Measurements from ENCODE around the gene PRR35.

Gene PRR35

DNA sequence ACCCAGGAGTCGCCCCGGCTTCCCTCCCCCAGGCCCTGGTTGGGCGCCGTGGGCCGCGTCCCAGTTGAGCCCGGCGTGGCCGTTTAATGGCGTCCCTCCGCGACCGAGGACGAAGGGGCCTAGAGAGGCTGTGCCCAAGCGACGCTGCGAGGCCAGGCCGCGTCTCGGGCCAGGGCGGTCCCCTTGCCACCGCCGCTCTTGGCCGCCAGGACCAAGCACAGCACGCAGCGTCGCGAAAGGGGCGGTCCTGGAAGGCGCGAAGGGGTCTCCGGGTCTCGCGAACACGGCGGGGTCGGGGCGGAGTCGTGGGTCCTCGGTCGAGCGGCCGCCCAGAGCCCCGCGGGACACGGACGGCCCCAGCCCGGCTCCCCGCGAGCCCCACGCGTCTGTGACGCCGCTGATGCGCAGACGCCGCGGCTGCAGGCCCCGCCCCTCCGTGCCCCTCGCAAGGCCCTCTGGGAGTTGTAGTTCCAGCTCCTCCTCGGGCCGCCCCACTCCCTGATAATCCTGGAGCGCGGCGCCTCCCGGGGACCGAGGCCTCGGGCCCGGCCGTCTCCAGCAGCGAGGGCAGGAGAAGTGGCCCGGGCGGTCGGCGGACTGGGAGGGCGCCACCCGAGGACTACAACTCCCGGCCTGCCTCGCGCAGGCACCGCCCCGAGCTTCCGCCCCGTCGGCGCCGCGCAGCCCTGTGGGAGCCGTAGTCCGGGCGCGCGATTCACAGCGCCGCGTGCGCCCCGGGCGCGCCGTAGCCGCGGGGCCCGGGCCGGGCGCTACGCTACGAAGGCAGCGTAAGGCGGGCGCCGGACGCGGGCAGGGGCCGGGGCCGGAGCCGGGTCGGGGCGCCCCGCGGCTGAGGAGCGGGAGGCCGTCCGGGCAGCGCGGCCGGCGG lies 32.9 kb upstream of the PRR35 start, which contains the start of gene CAPN15:
CAPN15 (plus strand) TSS at position 698 of the 889 bp plus-strand sequence. CDS start 19,127 bp downstream, outside the sequence.
- FAIRE-seq: no peak

DNA sequence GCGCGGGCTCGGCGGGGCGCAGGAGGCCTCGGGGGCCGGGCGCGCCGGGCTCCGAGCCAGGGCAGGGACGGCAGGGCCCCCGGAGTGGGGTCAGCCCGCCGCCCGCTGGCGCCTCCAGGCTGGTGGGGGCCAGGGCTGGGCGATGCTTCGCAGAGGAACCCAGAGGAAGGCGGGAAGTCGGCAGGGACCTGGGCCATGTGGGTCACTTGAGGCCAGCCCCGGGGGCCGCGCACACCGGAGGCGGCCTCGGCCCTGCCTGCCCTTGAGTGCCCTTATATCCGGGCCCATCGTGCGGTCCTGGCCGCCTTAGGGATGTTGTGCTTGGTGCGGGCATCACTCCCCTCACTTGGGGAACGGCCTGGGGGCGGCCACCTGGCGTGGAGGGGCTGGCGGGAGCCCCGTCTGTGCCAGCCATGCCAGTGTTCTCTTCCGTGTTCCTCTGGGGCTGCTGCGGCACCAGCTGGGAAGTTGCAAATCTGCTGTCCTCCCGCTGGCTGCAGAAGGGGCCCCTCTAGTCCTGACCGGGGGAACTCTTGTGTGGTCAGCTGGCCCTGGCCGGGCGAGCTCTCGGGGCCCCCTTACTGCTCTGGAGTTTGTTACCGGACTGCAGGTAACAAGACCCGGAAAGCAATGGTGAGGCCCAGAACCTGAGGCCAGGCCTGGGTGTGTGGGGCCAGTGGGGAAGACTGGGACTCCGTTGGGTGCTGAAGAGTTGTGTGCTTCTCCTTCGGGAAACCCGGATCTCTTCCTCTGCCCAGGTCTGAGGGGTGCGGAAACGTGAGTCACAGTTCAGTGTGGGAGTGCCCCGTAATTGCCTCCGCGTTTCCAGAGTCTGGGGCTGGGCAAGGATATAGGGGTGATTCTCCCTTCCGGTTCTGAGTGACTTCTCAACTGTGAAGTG lies 31.8 kb upstream of the PRR35 start:
- FAIRE-seq (no peak), DNase-seq (ENCODE audit: low spot score) (no peak)

More for the DNA sequence above, 32.9 kb upstream of the PRR35 start, which contains the start of gene CAPN15:
- DNase-seq (ENCODE audit: low spot score): peak; percentile 92

DNA sequence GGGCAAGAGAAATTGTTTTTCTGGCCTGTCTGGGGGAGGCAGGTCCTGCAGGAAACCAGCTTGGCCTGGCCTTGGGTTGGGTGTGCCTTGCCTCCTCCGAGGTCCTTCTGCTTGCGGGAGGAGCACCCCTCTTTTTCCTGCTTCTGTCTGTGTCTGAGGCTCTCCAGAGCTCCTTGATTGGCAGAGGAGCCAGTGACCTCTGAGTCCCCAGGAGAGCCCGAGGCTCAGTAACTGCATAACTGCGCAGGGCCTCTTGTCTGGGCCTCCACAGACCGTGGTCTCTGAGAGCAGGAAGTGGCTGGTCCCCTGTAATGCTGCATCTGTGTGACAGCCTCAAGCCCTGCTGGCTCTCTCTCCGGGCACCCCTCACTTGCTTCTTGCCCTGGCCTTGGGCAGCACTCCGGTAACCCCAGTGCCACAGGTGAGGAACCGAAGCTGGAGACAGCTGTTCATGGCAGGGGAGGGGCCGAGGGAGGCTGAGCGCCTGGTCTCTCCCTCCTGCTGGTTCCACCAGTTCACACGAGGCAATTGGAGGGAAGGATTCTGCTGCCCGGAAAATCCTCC lies 31.1 kb upstream of the PRR35 start:
- FAIRE-seq (no peak), DNase-seq (ENCODE audit: low spot score) (no peak)

DNA sequence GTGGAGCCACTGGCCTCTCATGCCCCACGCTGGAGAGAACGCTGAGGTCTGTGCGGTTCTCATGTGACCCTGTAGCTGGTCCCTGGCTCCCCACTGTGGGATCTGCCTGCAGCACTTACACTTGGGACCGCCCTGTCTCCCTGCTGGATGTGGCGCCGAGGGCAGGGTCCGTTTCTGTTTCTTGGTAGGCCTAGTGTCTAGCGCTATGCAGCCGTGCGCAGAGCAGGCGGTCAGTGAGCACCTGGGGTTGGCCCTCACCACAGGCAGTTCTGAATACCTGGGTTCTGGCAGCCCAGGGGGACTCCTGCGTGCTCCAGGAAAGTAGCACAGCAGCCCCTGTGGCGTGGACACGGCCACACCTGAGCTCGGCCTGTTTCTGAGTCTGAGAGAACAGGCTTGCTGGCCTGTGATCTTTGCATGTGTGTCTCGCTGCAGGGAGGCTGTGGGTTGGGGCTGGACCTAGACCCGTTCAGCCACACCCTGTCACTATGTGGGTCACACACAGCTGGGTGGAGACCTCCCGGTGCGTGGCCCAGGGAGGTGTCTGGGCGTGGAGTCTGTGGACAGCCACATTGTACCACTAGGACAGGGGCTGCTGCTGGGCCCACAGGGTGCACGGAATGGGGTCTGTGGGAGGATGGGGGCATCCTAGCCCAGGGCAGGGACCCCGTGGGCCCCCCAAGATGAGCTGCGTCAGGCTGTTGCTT lies 29.9 kb upstream of the PRR35 start:
- no peak for FAIRE-seq

DNA sequence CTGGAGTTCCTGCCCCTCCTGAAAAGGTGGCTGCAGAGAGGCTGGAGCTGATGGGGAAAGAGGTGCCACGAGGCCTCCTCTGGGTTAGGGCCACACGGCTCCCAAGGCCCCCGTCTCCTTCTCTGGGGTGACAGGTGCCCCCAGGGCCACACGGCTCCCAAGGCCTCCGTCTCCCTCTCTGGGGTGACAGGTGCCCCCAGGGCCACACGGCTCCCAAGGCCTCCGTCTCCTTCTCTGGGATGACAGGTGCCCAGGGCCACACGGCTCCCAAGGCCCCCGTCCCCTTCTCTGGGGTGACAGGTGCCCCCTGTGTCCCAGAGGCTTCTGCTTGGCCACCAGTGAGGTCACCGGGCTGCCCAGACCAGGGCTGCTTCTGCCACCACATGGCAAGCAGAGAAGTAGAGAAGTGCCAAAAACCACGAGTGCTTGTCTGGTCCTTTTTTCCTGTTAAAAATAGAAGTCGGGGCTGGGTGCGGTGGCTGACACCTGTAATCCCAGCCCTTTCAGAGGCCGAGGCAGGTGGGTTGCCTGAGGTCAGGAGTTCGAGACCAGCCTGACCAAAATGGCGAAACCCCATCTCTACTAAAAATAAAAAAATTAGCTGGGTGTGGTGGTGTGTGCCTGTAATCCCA lies 28.6 kb upstream of the PRR35 start:
- no peak for DNase-seq (ENCODE audit: low spot score)
- no peak for FAIRE-seq

More for the DNA sequence above, 29.9 kb upstream of the PRR35 start:
- DNase-seq (ENCODE audit: low spot score): no peak

DNA sequence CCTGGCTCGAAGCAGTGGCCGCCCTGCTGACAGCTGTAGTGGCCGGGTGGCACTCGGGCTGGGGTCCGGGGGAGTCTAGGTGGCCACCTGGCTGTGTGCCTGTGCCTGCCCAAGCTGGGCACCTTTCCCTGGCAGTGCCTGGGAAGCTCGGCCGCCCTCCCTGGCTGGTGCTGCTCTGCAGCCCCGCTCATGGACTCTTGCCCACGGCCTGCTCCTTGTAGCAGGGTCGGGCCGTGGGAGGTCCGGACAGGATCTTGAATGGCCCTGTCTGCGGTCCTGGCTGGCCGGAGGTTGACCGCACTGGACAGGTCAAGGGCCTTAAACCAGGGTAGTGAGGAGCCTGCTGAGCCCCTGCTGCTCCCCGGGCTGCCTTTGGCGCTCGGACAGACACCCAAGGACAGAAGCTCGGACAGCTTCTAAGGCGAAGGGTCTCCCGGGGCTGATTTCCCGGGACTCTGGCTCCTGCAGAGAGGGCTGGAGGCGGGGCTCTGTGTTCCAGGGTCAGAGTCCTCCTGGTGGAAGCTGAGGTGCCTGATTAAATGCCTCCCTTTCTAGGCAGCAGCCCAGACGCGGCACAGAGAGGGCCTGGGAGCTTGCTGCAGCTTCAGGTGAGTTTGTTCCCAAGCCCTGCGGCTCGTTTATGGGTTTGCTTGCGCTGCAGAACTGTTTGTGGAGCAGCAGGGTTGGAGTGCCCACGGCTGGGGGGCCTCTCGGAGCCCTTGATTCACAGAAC lies 26.6 kb upstream of the PRR35 start:
- no peak for FAIRE-seq
- no peak for DNase-seq (ENCODE audit: low spot score)

- DNase-seq (ENCODE audit: low spot score): no peak
- no peak for FAIRE-seq
Measured at GRCh38 chr16:534135-534534, 26.1 kb upstream of the PRR35 start.

DNA sequence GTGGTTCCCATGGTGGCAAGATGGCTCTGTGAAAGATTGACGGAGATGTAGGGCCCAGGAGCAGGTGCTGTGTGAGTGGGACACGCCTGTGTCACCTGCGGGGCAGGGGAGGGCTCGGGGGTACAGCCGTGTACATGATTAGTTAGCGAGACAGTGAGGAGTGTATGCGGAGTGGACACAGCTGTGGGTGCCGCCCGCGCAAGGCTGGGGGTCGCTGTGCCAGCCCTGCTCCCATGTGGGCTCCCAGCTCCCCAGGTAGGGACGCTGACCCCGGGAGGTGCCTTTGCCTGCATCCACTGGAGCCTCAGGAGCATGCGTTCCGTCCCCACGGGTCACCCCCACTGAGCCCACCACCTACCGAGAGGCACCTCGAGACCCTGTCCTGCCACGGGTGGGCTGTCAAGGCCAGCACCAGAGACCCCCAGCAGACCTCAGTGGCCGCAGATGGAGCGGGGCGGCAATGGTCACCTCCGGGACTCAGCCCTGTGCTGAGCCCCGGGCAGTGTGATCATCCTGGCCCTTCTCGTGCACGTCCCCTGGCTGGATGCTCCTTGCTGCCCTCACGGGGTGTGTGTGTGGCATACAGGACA lies 25.2 kb upstream of the PRR35 start:
- FAIRE-seq (no peak), DNase-seq (ENCODE audit: low spot score) (no peak)

GRCh38 chr16:535446-536405 lies 24.5 kb upstream of the PRR35 start:
- DNase-seq (ENCODE audit: low spot score): peak; percentile 64
- FAIRE-seq: peak; percentile 56

DNA sequence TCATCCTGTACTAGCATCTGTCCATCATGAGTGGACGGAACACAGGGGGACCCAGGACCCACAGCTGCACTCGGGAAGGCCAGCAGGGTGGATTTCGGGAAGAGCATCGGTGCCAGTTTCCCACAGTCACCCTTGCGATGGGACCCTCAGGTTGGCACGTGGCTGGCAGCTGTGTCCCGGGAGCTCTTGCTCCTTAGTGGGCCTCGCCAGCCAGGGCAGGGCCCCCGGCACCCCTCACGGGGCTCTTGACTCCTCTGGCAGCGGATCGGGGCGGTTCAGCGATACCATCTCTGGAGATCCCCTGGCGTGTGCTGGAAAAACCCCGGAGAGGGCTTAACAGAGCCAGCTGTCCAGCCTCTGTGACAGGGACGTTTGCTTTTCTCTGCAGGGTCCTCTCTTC lies 23.4 kb upstream of the PRR35 start:
- no peak for FAIRE-seq
- no peak for DNase-seq (ENCODE audit: low spot score)

DNA sequence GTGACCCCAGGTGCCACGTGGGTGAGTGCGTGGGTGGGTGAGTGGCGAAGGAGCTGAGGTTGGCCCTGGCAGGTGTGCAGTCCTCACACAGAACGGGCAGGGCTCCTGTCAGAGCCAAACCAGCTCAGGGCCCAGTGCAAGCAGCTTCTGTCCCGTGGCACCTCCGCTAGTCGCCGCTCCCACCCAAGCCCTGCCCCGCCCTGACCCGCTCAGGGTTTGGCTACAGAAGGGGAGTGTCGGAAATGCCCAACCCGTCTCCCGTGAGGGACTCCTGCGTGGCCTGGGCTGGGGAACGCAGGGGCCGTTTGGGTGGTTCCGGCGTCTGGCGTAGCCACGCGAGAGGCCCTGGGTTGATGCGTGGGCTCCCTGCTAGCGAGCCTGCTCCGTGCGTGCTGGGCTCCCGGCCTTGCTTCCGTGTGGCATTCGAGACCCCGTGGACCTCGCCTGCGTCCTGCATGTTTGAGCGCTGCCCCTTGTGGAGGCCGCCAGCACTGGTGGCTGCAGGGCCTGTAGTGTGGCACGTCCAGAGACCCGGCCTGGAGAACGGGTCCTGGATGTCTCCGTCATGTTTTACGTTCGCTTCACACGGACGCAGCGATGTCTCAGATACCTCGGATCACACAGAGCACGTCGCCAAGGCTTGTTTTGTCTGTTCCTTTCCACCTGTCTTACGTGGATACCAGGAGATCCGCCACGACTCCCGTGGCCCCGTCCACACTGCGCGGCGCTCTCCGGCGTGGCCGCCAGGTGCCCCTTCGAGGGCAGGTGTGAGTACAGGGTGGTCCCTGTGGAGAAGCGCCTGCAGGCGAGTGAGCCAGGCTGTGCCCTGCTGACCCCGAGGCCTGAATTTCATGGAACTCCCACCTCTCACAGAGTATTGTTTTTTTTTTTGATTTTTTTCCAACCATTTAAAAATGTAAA lies 22.5 kb upstream of the PRR35 start:
- DNase-seq (ENCODE audit: low spot score) (no peak), FAIRE-seq (no peak)

DNA sequence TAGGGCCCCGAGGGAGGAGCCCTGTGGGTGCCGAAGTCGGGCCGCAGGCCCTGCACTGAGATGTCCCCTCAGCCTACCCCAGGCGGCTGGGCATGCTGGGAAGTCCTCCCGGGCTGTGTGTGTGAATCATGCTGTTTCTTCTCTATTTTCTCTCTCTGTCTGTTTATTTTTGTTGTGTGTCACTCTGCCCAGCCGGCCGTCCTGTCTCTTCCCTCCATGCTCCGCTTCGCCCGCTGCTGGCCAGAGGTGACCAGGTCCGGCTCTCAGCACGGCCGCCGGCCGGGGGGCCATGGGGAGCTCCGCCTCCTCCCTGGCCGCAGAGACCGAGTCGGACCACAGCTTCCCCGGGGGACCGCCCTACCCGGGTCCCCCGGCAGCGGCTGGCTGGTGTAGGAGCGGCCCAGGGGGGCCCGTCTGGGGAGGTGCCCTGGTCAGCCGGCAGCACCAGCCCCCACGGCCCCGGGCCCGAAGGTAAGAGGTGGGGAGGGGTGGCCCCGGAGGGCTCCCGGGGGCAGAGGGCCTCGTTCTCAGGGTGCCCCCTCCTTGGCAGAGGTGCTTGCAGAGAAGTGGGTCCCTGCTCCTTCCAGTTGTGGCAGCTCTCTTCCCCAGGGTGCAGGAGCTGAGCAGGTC lies 20.2 kb upstream of the PRR35 start:
- DNase-seq (ENCODE audit: low spot score): no peak
- FAIRE-seq: no peak

GRCh38 chr16:540645-541340 lies 19.4 kb upstream of the PRR35 start:
- DNase-seq (ENCODE audit: low spot score): no peak
- no peak for FAIRE-seq

DNA sequence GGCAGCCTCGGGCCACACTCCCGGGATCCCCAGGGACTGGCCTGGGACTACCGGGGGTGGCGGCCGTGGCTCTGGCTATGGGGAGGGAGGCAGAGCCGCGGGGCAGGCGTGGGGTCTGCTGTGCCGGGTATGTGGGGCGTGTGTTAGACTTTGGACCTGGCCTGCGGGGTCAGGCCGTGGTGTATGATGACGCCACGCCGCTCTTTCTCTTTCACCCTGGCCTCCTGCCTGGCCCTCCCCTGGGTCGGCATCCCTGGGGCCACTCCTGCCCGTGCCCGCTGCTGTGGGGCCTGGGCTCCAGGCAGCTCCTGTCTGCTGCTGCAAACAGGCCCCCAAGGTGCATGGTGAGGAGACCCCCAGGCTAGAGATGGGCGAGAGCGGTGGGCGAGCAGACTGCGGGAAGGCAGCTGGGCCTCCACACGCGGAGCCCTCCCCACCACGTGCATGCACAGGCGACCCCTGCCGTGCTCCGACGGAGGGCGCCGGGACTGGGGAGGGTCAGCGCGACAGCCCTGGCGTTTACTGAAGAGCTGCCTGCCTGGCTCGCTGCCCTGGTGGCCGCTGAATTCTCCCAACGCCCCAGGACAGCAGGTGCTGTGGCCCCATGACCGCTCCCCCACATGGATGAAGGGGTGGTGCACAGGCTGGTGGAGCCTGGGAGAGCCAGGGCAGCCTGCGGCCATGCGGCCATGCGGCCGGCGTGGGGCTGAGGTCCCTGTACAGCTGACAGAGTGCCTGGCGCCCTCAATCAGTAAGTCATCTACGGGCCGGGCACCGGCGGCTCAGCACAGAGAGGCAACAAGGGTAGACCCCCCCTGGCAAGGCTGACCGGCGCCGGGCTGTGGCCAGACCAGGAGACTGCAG lies 16.7 kb upstream of the PRR35 start:
- no peak for FAIRE-seq
- DNase-seq (ENCODE audit: low spot score): no peak

GRCh38 chr16:544517-544916 lies 15.7 kb upstream of the PRR35 start:
- DNase-seq (ENCODE audit: low spot score): no peak
- no peak for FAIRE-seq
